Superior temporal gyrus (tissue), 1 donor: ENCODE data around the gene NR1D2.

Experiments
- DNase-seq: peaks from one replicate; pipeline ENCODE4 v3.0.0-alpha.2; 2016; ENCODE audit errors: extremely low spot score

The NR1D2 gene

DNA sequence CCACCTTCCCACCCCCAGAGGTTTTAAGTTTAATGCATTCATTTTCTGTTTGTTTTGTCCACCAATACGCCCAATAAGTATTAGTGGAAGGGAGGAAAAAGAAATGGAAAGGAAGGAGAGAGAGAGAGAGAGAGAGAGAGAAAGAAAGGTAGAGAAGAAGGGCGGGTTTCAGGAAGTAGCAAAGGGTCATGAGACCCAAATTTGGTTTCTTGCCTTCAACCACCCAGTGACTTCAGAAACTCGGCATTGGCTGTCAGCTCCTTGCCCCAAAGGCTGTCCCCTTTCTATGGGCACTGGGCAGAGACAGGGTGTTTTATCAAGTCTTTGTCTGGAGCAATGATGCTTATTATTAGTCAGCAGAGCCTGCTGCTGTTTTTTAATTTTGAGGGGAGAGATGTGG, 13.5 kb upstream of the NR1D2 start:
- no peak for DNase-seq

DNA sequence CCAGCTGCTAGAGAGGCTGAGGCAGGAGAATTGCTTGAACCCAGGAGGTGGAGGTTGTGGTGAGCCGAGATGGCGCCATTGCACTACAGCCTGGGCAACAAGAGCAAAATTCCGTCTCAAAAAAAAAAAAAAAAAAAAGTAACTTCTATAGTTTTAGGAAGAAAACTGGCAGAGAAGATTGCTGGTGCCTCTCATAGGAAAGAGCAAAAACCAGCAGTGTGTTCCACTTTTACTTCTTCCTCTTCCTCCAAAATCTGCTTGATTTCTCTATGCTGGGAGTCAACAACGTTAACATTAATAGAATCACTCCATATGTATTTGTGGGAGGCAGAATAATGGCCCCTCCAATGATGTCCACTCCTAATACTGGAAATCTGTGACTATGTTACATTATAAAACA, 12.5 kb upstream of the NR1D2 start:
- no peak for DNase-seq

- DNase-seq, result no peak
Measured at GRCh38 chr3:23934253-23934652, 10.8 kb upstream of the NR1D2 start.

DNA sequence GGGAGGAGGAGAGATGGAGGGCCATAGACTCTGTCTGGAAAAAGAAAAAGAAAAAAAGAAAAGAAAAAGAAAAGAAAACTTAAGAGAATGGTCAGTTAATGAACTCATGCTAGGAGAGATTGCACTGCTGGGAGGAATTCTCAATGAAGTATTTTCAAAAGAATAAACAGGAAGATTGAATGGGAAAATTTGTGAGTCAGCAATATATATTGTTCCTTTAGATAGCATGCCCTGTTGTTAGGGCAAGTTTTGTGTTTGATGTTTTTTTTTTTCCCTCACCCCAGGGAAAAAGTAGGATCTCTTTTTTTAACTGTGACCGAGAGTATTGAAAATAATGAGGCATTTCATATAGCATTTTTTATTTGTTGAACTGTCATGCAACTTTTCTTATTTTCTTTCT, 7.8 kb upstream of the NR1D2 start:
- no peak for DNase-seq

- no peak for DNase-seq
Measured at GRCh38 chr3:23938688-23939087, 6.4 kb upstream of the NR1D2 start.

DNA sequence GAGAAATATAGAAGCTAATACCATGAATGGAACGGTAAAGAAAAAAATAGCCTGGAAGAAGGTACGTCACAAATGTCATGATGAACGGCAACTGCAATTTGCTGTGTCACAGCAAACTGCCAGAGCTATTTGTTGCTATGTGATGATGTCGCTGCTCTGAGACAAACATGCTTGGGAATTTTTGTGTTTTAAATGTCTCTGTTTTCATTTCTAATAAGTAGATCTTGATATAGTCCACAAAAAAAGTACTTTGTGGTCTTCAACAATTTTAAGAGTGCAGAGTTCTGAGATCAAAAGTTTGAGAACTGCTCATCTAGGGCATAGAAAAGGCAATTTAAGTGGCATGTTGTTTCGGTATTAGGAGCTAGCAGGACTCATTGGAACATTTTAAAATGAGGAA, 4.3 kb upstream of the NR1D2 start:
- no peak for DNase-seq

- DNase-seq, result no peak
Measured at GRCh38 chr3:23941440-23941839, 3.6 kb upstream of the NR1D2 start.

- no peak for DNase-seq
Measured at GRCh38 chr3:23942546-23942945, 2.5 kb upstream of the NR1D2 start.

- peak; percentile 58 for DNase-seq
Measured at GRCh38 chr3:23944007-23944783, 891 bp upstream of the NR1D2 start.

DNA sequence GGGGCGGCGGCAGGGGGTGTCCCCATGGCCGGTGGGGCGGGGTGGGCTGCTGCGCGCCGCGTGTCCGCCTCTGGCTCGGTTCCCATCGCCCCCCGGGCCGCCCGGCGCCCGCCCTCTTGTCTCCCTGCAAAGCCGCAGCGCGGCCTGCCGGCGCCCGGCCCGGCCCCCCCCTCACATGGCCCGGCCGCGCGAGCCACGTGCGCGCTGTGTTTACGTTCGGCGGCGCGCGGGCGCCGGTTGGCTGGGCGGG, 502 bp downstream of the NR1D2 start:
- DNase-seq, result no peak

DNA sequence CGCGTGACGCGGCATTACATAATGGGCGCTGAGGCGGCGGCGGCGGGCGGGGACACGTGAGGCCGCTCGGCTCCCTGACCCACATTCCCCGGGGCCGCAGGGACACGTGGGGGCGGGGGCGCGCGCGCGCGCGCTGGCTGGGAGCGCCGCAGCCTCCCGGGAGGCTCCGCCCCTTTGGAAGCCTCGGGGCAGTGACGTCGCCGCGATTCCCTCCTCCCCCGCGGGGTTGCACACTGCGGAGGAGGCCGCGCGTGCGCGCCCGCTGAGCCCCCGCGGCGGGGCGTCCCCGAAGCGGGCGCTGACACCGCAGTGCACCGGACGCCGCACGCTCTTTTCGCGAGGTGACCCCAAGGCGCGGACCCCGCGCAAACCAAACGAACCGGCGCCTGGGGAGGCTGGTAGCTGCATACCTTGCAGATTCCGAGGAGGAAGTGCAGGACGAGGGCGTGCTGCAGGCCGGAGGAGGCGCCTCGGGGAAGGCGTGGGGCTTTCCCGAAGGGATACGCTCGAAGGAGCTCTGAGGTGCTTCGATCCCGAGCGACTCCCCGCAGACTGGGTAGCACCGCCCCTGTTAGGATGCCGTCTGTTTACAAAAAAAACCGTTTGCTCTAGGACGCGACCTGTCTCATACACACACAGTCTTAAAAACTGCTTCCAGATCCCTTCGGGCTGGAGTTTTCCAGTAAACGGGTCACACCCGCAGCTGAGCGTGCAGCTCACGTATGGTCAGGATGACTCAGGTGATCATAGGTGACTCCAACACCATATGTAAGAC, 1.0 kb downstream of the NR1D2 start:
- DNase-seq, result peak; percentile 94

GRCh38 chr3:23948761-23949160, 3.7 kb downstream of the NR1D2 start:
- no peak for DNase-seq

DNA sequence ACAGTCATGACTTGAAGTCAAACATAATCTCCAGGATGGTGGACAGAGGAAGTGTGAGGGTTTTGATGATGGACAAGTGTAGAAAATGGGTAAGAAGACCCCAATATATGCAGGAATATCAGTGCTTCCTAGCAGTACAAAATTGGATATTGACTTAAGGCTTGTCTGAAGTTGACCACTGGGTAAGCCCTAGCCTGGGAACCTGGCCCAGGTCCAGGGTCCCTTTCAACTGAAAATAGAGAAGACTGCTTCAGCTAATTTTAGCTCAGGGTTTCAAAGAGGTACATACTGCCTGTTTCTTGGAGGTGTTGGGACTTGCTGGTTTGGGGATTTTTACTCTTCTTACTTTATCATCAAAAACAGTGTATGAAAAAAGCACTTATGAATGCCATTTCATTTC, 4.7 kb downstream of the NR1D2 start:
- DNase-seq, result no peak

DNA sequence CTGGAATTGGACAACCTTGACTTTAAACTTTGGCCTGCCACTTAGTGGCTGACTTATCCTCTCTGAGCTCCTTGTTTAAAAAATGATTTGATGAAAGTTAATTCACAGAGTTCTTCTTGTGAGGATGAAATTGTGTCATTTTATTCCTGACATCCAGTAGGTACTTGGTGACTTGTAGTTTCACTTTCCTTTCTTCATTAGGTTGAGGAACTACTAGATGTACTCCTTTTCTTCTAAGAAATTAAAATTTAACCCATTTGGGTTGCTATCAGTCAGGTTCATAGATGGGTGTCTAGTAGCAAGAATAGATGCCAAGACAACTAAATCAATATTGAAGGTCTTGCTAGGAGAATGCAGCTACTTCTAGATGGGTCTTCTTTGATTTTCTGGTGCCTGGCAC, 5.2 kb downstream of the NR1D2 start:
- no peak for DNase-seq

- DNase-seq, result no peak
Measured at GRCh38 chr3:23952646-23953045, 7.6 kb downstream of the NR1D2 start.

DNA sequence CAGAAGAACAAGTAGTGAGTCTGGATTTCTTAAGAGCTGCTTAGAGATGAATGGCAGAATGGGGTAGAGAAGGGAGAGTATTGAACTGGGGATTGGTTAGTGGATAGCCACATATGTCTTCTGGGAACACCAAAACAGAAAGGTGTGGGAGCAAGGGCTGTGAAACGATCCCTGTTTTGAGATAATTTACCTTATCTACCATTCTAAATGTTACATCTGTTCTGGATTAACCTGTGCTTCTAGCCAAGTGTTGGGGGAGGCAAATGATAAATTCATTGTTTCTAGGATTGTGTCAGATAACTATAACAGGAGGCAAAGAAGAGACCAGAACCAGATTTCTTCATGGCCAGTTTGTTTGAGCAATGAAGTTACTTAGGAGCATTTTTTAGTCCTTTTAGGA, 8.4 kb downstream of the NR1D2 start:
- DNase-seq, result no peak

- no peak for DNase-seq
Measured at GRCh38 chr3:23954144-23954543, 9.1 kb downstream of the NR1D2 start.

DNA sequence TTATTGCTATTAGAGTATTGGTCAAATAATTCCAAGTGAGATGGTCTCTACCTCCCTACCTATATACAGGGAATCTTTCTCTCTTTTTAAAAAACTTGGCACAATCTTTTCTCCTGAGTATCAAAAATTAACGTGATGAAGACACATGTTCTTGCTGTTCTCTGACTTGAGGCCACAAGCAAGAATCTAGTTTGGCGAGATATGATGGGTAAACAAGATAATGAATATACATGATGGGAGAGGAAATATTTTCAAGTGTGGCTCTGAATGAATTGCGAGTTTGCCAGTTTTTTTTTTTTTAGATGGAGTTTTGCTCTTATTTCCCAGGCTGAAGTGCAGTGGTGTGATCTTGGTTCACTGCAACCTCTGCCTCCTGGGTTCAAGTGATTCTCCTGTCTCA, 11.6 kb downstream of the NR1D2 start:
- DNase-seq, result no peak

- DNase-seq, result no peak
Measured at GRCh38 chr3:23959135-23959900, 14.2 kb downstream of the NR1D2 start.

GRCh38 chr3:23960649-23961048, 15.6 kb downstream of the NR1D2 start:
- no peak for DNase-seq

GRCh38 chr3:23961066-23961465, 16.0 kb downstream of the NR1D2 start:
- DNase-seq, result no peak

DNA sequence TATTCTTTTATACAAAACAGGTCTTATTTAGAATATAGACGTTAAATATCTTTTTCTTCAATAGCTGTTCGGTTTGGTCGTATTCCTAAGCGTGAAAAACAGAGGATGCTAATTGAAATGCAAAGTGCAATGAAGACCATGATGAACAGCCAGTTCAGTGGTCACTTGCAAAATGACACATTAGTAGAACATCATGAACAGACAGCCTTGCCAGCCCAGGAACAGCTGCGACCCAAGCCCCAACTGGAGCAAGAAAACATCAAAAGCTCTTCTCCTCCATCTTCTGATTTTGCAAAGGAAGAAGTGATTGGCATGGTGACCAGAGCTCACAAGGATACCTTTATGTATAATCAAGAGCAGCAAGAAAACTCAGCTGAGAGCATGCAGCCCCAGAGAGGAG, 16.8 kb downstream of the NR1D2 start:
- no peak for DNase-seq
